HepG2 (cell line): ENCODE results near the gene ZFP69. TPM values are rescaled to one million over a fixed set of nuclear protein-coding genes. Genes with fewer than 3 reads are reported as not detected.

ENCODE experiments used
- ATF1 ChIP-seq: IDR thresholded peaks from 2 replicates; pipeline ENCODE4 v1.6.1; 2016; ENCODE audit warnings: mild to moderate bottlenecking, control low read depth
- CEBPG ChIP-seq: IDR thresholded peaks from 2 replicates; pipeline ENCODE4 v1.6.1; 2016
- HOXA9 ChIP-seq: sonication (generic); formaldehyde crosslinking; IDR thresholded peaks from 2 replicates; pipeline ENCODE4 v1.8.1; 2022; ENCODE audit warnings: missing genetic modification reagents, mild to moderate bottlenecking, moderate library complexity, borderline replicate concordance
- MYNN ChIP-seq: sonication (generic); formaldehyde crosslinking; IDR thresholded peaks from 2 replicates; pipeline ENCODE4 v1.4.0; 2020; ENCODE audit warnings: mild to moderate bottlenecking, low read depth, missing genetic modification reagents
- NR2F6 ChIP-seq, 2 experiments: IDR thresholded peaks; 2 replicates each; pipeline ENCODE4 v1.6.1; 2016; ENCODE audit warnings: antibody characterized with exemption in 1 of 2, mild to moderate bottlenecking in 1 of 2
- PLRG1 ChIP-seq: fragments of 450-650 bp; conservative IDR thresholded peaks from 2 replicates; pipeline ENCODE4 v1.6.1; 2016
- RAD51 ChIP-seq: fragments of 450-650 bp; IDR thresholded peaks from 2 replicates; pipeline ENCODE4 v1.6.1; 2016; ENCODE audit warnings: borderline replicate concordance
- SOX5 ChIP-seq: IDR thresholded peaks from 2 replicates; pipeline ENCODE4 v1.6.1; 2016; ENCODE audit warnings: borderline replicate concordance
- ZFY ChIP-seq: sonication (generic); formaldehyde crosslinking; IDR thresholded peaks from 2 replicates; pipeline ENCODE4 v1.4.0; 2020; ENCODE audit warnings: missing genetic modification reagents
- ZNF136 ChIP-seq: sonication (generic); formaldehyde crosslinking; IDR thresholded peaks from 2 replicates; pipeline ENCODE4 v1.8.1; 2022; ENCODE audit warnings: low read depth, mild to moderate bottlenecking, moderate library complexity, missing genetic modification reagents
- ZNF17 ChIP-seq: sonication (generic); formaldehyde crosslinking; IDR thresholded peaks from 2 replicates; pipeline ENCODE4 v1.5.0; 2020; ENCODE audit warnings: mild to moderate bottlenecking, missing genetic modification reagents
- ZNF251 ChIP-seq: sonication (generic); formaldehyde crosslinking; IDR thresholded peaks from 2 replicates; pipeline ENCODE4 v1.9.0; 2021; ENCODE audit warnings: mild to moderate bottlenecking, missing genetic modification reagents
- ZNF274 ChIP-seq: sonication (generic); formaldehyde crosslinking; IDR thresholded peaks from 2 replicates; pipeline ENCODE4 v1.5.1; 2020; ENCODE audit warnings: mild to moderate bottlenecking, missing genetic modification reagents
- ZNF629 ChIP-seq: sonication (generic); formaldehyde crosslinking; conservative IDR thresholded peaks from 2 replicates; pipeline ENCODE4 v1.5.0; 2020; ENCODE audit warnings: missing genetic modification reagents
- polyA plus RNA-seq, 8 experiments: library from polyadenylated mRNA; depleted of rRNA in 3 of 8; stranded (reverse) in 7 of 8; unstranded in 1 of 8; fragments of >200 nt; fragmentation: Illumina TruSeq in 4 of 8; extraction: Trizol in 4 of 8; gene quantifications; 2 replicates each; pipeline versions ENCODE4 v1.2.1 to v1.2.3, GENCODE V29; 2011 to 2016; ENCODE audit warnings: low read depth in 4 of 8, missing spikeins in 1 of 8, mixed read lengths in 1 of 8; ENCODE audit not compliant: insufficient read depth in 1 of 8
- total RNA-seq, 5 experiments: library from RNA; depleted of rRNA; stranded (reverse); fragments of >200 nt; fragmentation: Illumina TruSeq; extraction: Trizol; gene quantifications; 2 replicates each; pipeline ENCODE4 v1.2.3, GENCODE V29; 2016; ENCODE audit warnings: low read depth in 1 of 5
- TF ChIP-seq, protein P1 (sequence below): sonication (generic); formaldehyde crosslinking; IDR thresholded peaks from 2 replicates; pipeline ENCODE4 v1.4.0; 2020; ENCODE audit warnings: missing genetic modification reagents, borderline replicate concordance
- TF ChIP-seq, protein P2 (sequence below): sonication (generic); formaldehyde crosslinking; IDR thresholded peaks from 2 replicates; pipeline ENCODE4 v1.4.0; 2020; ENCODE audit warnings: missing genetic modification reagents
- TF ChIP-seq, protein P3 (sequence below): IDR thresholded peaks from 2 replicates; pipeline ENCODE4 v1.6.1; 2016; ENCODE audit warnings: mild to moderate bottlenecking, missing biosample characterization, missing genetic modification reagents
- TF ChIP-seq, protein P4 (sequence below): sonication (generic); formaldehyde crosslinking; IDR thresholded peaks from 2 replicates; pipeline ENCODE4 v1.4.0; 2020; ENCODE audit warnings: missing genetic modification reagents
- TF ChIP-seq, protein P5 (sequence below): sonication (generic); formaldehyde crosslinking; IDR thresholded peaks from 2 replicates; pipeline ENCODE4 v1.5.0; 2020; ENCODE audit warnings: missing genetic modification reagents, mild to moderate bottlenecking, borderline replicate concordance
- TF ChIP-seq, protein P6 (sequence below): IDR thresholded peaks from 2 replicates; pipeline ENCODE4 v1.6.1; 2018; ENCODE audit warnings: missing genetic modification reagents
- TF ChIP-seq, protein P7 (sequence below): sonication (generic); formaldehyde crosslinking; IDR thresholded peaks from 2 replicates; pipeline ENCODE4 v1.4.0; 2020; ENCODE audit warnings: missing genetic modification reagents

The ZFP69 gene
- total and polyA plus RNA-seq, 2 of the 13 experiments (the other 11 are each of a cell fraction or from before 2014, with no cell fraction given), result 2.6 to 5.6 TPM

DNA sequence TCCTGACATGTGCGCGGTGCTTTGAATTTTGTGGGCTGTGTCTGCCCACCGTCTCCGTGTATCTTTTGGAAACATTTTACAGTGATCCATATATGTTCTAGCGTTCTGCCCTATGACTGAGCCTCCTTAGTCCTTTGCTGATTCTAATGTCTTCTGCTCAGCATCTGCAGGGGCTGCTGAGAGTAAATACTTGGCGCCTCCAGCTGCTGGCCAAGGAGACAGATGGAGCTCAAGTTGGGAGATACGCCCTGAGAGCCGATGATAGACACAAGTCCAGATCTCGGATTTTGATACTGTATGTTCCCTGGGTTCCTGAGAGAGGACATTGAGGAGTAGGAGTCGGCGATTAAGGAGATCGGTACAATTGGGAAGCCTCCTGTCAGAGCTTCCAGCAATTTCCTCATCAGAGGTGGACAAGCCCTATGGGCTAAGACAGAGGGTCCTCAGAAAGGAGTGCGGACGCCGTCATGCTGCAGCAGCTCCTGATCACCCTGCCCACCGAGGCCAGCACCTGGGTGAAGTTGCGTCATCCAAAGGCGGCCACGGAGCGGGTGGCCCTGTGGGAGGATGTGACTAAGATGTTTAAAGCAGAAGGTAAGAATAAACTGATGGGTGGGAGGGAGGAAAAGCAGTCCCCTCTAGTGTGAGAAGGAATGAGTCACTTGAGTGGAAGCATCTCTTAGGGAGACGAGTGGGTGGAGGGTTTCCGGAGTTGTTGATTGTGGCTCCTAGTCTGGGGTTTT, 26.4 kb upstream of the ZFP69 start (continued):
- TF ChIP-seq, protein P1, sequence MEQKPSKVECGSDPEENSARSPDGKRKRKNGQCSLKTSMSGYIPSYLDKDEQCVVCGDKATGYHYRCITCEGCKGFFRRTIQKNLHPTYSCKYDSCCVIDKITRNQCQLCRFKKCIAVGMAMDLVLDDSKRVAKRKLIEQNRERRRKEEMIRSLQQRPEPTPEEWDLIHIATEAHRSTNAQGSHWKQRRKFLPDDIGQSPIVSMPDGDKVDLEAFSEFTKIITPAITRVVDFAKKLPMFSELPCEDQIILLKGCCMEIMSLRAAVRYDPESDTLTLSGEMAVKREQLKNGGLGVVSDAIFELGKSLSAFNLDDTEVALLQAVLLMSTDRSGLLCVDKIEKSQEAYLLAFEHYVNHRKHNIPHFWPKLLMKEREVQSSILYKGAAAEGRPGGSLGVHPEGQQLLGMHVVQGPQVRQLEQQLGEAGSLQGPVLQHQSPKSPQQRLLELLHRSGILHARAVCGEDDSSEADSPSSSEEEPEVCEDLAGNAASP (CRISPR knock-in tag), result peak; percentile 48; the same call in 1 of the 2 replicates
- TF ChIP-seq, protein P2, sequence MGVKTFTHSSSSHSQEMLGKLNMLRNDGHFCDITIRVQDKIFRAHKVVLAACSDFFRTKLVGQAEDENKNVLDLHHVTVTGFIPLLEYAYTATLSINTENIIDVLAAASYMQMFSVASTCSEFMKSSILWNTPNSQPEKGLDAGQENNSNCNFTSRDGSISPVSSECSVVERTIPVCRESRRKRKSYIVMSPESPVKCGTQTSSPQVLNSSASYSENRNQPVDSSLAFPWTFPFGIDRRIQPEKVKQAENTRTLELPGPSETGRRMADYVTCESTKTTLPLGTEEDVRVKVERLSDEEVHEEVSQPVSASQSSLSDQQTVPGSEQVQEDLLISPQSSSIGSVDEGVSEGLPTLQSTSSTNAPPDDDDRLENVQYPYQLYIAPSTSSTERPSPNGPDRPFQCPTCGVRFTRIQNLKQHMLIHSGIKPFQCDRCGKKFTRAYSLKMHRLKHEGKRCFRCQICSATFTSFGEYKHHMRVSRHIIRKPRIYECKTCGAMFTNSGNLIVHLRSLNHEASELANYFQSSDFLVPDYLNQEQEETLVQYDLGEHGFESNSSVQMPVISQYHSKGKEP (CRISPR knock-in tag), result 0 out of 2 replicates have a peak, but pooled peaks have one; percentile 19
- TF ChIP-seq, protein P3, sequence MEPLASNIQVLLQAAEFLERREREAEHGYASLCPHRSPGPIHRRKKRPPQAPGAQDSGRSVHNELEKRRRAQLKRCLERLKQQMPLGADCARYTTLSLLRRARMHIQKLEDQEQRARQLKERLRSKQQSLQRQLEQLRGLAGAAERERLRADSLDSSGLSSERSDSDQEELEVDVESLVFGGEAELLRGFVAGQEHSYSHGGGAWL (CRISPR knock-in tag), result peak; percentile 39; the same call in 1 of the 2 replicates
- TF ChIP-seq ZFY (CRISPR knock-in tag) (0 out of 2 replicates have a peak, but pooled peaks have one; percentile 39), ZNF251 (CRISPR knock-in tag) (no peak), PLRG1 (no peak), ZNF17 (no peak), SOX5 (CRISPR knock-in tag) (peak; percentile 27; the same call in 1 of the 2 replicates), ZNF629 (CRISPR knock-in tag) (no peak), ZNF274 (CRISPR knock-in tag) (peak; percentile 74; the same call in 1 of the 2 replicates), NR2F6 (IDR thresholded peaks at IDR 0.05) (no peak), NR2F6 (CRISPR knock-in tag; IDR thresholded peaks at IDR 0.05) (no peak), RAD51 (no peak), HOXA9 (no peak), CEBPG (CRISPR knock-in tag) (peak; percentile 98), ATF1 (CRISPR knock-in tag) (no peak), ZNF136 (0 out of 2 replicates have a peak, but pooled peaks have one; percentile 58), MYNN (CRISPR knock-in tag) (no peak)
- TF ChIP-seq, protein P4, sequence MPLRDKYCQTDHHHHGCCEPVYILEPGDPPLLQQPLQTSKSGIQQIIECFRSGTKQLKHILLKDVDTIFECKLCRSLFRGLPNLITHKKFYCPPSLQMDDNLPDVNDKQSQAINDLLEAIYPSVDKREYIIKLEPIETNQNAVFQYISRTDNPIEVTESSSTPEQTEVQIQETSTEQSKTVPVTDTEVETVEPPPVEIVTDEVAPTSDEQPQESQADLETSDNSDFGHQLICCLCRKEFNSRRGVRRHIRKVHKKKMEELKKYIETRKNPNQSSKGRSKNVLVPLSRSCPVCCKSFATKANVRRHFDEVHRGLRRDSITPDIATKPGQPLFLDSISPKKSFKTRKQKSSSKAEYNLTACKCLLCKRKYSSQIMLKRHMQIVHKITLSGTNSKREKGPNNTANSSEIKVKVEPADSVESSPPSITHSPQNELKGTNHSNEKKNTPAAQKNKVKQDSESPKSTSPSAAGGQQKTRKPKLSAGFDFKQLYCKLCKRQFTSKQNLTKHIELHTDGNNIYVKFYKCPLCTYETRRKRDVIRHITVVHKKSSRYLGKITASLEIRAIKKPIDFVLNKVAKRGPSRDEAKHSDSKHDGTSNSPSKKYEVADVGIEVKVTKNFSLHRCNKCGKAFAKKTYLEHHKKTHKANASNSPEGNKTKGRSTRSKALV (CRISPR knock-in tag), result no peak
- TF ChIP-seq, protein P5, sequence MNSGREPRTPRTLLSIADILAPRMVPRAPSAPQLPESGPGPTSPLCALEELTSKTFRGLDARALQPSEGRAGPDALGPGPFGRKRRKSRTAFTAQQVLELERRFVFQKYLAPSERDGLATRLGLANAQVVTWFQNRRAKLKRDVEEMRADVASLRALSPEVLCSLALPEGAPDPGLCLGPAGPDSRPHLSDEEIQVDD (CRISPR knock-in tag), result no peak
- TF ChIP-seq, protein P6, sequence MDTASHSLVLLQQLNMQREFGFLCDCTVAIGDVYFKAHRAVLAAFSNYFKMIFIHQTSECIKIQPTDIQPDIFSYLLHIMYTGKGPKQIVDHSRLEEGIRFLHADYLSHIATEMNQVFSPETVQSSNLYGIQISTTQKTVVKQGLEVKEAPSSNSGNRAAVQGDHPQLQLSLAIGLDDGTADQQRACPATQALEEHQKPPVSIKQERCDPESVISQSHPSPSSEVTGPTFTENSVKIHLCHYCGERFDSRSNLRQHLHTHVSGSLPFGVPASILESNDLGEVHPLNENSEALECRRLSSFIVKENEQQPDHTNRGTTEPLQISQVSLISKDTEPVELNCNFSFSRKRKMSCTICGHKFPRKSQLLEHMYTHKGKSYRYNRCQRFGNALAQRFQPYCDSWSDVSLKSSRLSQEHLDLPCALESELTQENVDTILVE (CRISPR knock-in tag), result no peak; the same call in 1 of the 2 replicates
- TF ChIP-seq, protein P7, sequence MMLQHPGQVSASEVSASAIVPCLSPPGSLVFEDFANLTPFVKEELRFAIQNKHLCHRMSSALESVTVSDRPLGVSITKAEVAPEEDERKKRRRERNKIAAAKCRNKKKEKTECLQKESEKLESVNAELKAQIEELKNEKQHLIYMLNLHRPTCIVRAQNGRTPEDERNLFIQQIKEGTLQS (CRISPR knock-in tag), result peak; percentile 90
